Caco-2 (cell line): ENCODE measurements around the gene PNRC2. TPM values are rescaled to one million over a fixed set of nuclear protein-coding genes. Genes with fewer than 3 reads are reported as not detected.
A peak's percentile ranks its signal among the peaks of the same experiment; 100 is the strongest.
"Not testable (repeated sequence)": the region's sequence is repeated elsewhere in the genome, so short reads cannot be mapped to it uniquely, and the experiment has no call there.

Experiments used
- BruUV-seq: library from RNA; stranded (reverse); fragments of 400-500 nt; replicated peaks from 2 replicates; lab custom pipeline; 2021; lab: Mats Ljungman, UMichigan
- CTCF ChIA-PET: fragments of 300-600 bp; sonication (Branson Sonifier 250); formaldehyde crosslinking; loops from one replicate; lab custom pipeline; 2022; ENCODE audit warnings: antibody characterized with exemption; lab: Charles Lee
- POLR2A ChIA-PET: fragments of 300-600 bp; sonication (Branson Sonifier 250); formaldehyde crosslinking; loops from one replicate; lab custom pipeline; 2022; ENCODE audit warnings: antibody characterized with exemption; lab: Charles Lee
- DNase-seq, 2 experiments: peaks; one replicate each; pipeline versions ENCODE4 v3.0.0 to v3.0.0-alpha.2; 2020 to 2022
- H3K27me3 ChIP-seq: replicated peaks from 2 replicates; pipeline ENCODE4 v1.6.0; 2011; ENCODE audit warnings: low read length; ENCODE audit not compliant: control insufficient read depth, insufficient read depth
- H3K36me3 ChIP-seq: 2 replicates; pipeline ENCODE4 v1.5.1; 2011; ENCODE audit warnings: low read length; ENCODE audit not compliant: control insufficient read depth, insufficient read depth
- H3K4me1 ChIP-seq: fragments of 250-450 bp; sonication (Bioruptor Pico); 2 replicates; pipeline ENCODE4 v1.5.1; 2020; ENCODE audit warnings: mild to moderate bottlenecking
- H3K4me3 ChIP-seq: 2 replicates; pipeline ENCODE4 v1.5.1; 2011; ENCODE audit warnings: low read depth, mild to moderate bottlenecking, control low read depth, low read length
- H3K9me3 ChIP-seq: fragments of 250-450 bp; sonication (Bioruptor Pico); 2 replicates; pipeline ENCODE4 v1.5.1; 2020; ENCODE audit warnings: mild to moderate bottlenecking, moderate library complexity
- H3K27ac Mint-ChIP-seq: one replicate; pipeline ENCODE4 v1.8.0; 2022; ENCODE audit warnings: mixed read lengths; ENCODE audit not compliant: unreplicated experiment
- H3K27me3 Mint-ChIP-seq: one replicate; pipeline ENCODE4 v1.8.0; 2022; ENCODE audit warnings: mixed read lengths; ENCODE audit not compliant: insufficient read depth, unreplicated experiment
- H3K36me3 Mint-ChIP-seq: one replicate; pipeline ENCODE4 v1.8.0; 2022; ENCODE audit warnings: mild to moderate bottlenecking, mixed read lengths; ENCODE audit not compliant: insufficient read depth, unreplicated experiment
- H3K4me1 Mint-ChIP-seq: one replicate; pipeline ENCODE4 v1.8.0; 2022; ENCODE audit warnings: low read depth, mixed read lengths; ENCODE audit not compliant: unreplicated experiment
- H3K4me3 Mint-ChIP-seq: one replicate; pipeline ENCODE4 v1.8.0; 2022; ENCODE audit warnings: mild to moderate bottlenecking, moderate library complexity, mixed read lengths; ENCODE audit not compliant: unreplicated experiment
- H3K9me3 Mint-ChIP-seq: one replicate; pipeline ENCODE4 v1.8.0; 2022; ENCODE audit warnings: mixed read lengths; ENCODE audit not compliant: unreplicated experiment
- intact Hi-C: fragments of 100-400 bp; cut with micrococcal nuclease; formaldehyde crosslinking; loops from one replicate; pipeline ENCODE4 v1.10.0; 2022; ENCODE audit not compliant: unreplicated experiment
- microRNA-seq: library from miRNA; unstranded; fragments of <30 nt; microRNA quantifications from one replicate; pipeline ENCODE4 v1.2.0, GENCODE V29; 2022
- total RNA-seq: library from RNA; stranded (reverse); gene quantifications from 2 replicates; pipeline ENCODE4 v1.2.3, GENCODE V29; 2022
- TF ChIP-seq, protein P1 (sequence below), 2 experiments: fragments of 200-600 bp in 1 of 2; IDR thresholded peaks; 1 replicate in 1 of 2; 2 replicates in 1 of 2; pipeline versions ENCODE4 v1.5.1 to v1.8.0; 2011 to 2022; ENCODE audit warnings: antibody characterized with exemption in 1 of 2, control low read depth in 1 of 2, inconsistent platforms in 1 of 2, low read depth in 1 of 2, low read length in 1 of 2, mild to moderate bottlenecking in 1 of 2, moderate library complexity in 1 of 2; ENCODE audit not compliant: insufficient read depth in 1 of 2, severe bottlenecking in 1 of 2, unreplicated experiment in 1 of 2

PNRC2 gene
- total RNA-seq, 1 experiment from 2014 or later, result 89.8 TPM

DNA sequence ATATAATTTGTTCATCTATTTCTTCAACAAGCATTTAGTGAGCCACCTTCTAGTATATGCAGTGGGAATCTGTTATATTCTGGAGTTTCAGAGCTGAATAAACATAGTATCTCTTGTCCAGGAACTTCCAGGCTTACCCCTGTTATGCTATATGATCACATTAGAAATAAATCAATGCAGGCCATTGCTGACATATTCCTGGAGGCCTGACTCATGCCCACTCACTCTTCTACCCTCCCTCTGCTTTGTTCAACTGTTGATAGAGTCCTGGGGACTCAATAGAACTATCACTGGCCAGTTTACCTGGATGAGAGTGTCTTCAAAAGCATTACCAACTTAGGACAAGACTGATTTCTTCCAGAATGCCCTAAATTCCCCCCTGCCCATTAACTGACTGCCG lies 49.8 kb downstream of the PNRC2 start:
- ChIA-PET POLR2A (no interaction called here), CTCF (interaction anchor here (1.6 kb wide), 1 partner anchor 13 kb away, joined by 5 read pairs; no protein-coding TSS in a partner anchor)

DNA sequence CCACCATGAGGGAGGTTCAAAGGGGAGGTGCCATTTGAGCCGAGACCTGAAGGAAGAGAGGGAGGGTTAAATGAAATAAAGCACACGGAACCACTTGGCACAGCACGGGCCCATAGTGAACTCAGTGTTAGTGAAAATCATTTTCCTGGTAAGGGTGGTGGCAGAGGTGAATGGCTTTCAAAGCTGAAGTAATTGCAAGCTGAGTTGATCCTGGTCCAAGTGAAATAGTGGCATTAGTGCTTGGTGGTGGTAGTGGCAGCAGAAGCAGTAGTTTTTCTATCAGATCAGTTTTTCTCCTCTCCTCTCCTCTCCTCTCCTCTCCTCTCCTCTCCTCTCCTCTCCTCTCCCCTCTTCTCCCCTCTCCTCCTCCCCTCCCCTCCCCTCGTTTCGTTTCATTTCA lies 51.0 kb downstream of the PNRC2 start:
- Mint-ChIP-seq H3K27me3 (no peaks in the 10 kb centered on the region), H3K4me3 (no peak overlapping the region), H3K4me1 (peaks cover 9% of the 10 kb centered on the region), H3K27ac (no peak overlapping the region), H3K9me3 (no peaks in the 10 kb centered on the region), H3K36me3 (no peaks in the 10 kb centered on the region)
- no peak overlapping the region for H3K4me3 ChIP-seq
- DNase-seq, result no peak
- H3K9me3 ChIP-seq, result no peaks in the 10 kb centered on the region
- TF ChIP-seq, protein P1, sequence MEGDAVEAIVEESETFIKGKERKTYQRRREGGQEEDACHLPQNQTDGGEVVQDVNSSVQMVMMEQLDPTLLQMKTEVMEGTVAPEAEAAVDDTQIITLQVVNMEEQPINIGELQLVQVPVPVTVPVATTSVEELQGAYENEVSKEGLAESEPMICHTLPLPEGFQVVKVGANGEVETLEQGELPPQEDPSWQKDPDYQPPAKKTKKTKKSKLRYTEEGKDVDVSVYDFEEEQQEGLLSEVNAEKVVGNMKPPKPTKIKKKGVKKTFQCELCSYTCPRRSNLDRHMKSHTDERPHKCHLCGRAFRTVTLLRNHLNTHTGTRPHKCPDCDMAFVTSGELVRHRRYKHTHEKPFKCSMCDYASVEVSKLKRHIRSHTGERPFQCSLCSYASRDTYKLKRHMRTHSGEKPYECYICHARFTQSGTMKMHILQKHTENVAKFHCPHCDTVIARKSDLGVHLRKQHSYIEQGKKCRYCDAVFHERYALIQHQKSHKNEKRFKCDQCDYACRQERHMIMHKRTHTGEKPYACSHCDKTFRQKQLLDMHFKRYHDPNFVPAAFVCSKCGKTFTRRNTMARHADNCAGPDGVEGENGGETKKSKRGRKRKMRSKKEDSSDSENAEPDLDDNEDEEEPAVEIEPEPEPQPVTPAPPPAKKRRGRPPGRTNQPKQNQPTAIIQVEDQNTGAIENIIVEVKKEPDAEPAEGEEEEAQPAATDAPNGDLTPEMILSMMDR (IDR thresholded peaks at IDR 0.05; ENCODE audit: insufficient read depth in 1 of 2, low read depth in 1 of 2, low read length in 1 of 2, severe bottlenecking in 1 of 2, unreplicated experiment in 1 of 2), result no peak
- POLR2A ChIA-PET, result no interaction called here
- H3K36me3 ChIP-seq, result no peaks in the 10 kb centered on the region
- no TSS peak for BruUV-seq
- H3K27me3 ChIP-seq, result no peaks in the 10 kb centered on the region
- H3K4me1 ChIP-seq, result peaks cover 33% of the 10 kb centered on the region
- intact Hi-C loops, result no loop called here
- CTCF ChIA-PET, result no interaction called here

More for the DNA sequence above, 49.8 kb downstream of the PNRC2 start:
- peaks cover 9% of the 10 kb centered on the region for H3K4me1 Mint-ChIP-seq
- H3K27ac Mint-ChIP-seq, result peak overlapping the region; percentile 50
- Histone ChIP-seq H3K4me3 (no peak overlapping the region), H3K27me3 (no peaks in the 10 kb centered on the region), H3K9me3 (no peaks in the 10 kb centered on the region), H3K4me1 (peaks cover 24% of the 10 kb centered on the region), H3K36me3 (no peaks in the 10 kb centered on the region)
- intact Hi-C loops, result no loop called here
- no peaks in the 10 kb centered on the region for H3K27me3 Mint-ChIP-seq
- H3K9me3 Mint-ChIP-seq, result no peaks in the 10 kb centered on the region
- BruUV-seq, result no TSS peak
- TF ChIP-seq, protein P1 (IDR thresholded peaks at IDR 0.05; ENCODE audit: insufficient read depth in 1 of 2, low read depth in 1 of 2, low read length in 1 of 2, severe bottlenecking in 1 of 2, unreplicated experiment in 1 of 2), result no peak
- H3K36me3 Mint-ChIP-seq, result no peaks in the 10 kb centered on the region
- DNase-seq, result peak; percentile 32 to 41
- H3K4me3 Mint-ChIP-seq, result no peak overlapping the region

DNA sequence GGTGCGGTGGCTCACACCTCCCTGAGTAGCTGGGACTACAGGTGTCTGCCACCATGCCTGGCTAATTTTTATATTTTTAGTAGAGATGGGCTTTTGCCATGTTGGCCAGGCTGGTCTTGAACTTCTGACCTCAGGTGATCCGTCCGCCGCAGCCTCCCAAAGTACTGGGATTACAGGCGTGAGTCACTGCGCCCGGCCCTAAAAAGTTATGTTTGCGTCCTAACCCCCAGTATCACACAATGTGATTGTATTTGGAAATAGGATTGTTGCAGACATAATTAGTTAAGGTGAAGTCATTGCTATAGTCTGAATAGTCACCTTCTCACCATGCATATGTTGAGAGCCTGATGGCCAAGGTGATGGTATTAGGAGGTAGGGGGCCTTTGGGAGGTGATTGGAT lies 53.2 kb downstream of the PNRC2 start:
- H3K9me3 Mint-ChIP-seq, DNase-seq, H3K36me3 Mint-ChIP-seq, H3K4me3 Mint-ChIP-seq, CTCF ChIA-PET, BruUV-seq, H3K4me3 ChIP-seq, H3K27me3 Mint-ChIP-seq, H3K36me3 ChIP-seq, H3K27me3 ChIP-seq, intact Hi-C loops, H3K27ac Mint-ChIP-seq, H3K9me3 ChIP-seq, POLR2A ChIA-PET: not testable (repeated sequence)
- peaks cover 16% of the 10 kb centered on the region for H3K4me1 Mint-ChIP-seq
- peaks cover 45% of the 10 kb centered on the region for H3K4me1 ChIP-seq

Small RNA genes within 50 kb of the gene (microRNA-seq; reads per million reads assigned to microRNA genes)
- gene MIR378F, result not detected

Other genes with a start within 250 kb of the PNRC2 start
- gene ELOA, start 216.4 kb upstream of the PNRC2 start, total RNA-seq, result 29.4 and 31.3 TPM in 2 replicates
- 44.7 and 47.8 TPM in 2 replicates for gene PITHD1, start 181.4 kb upstream of the PNRC2 start, total RNA-seq
- gene LYPLA2, start 168.7 kb upstream of the PNRC2 start, total RNA-seq, result 52.5 and 63.1 TPM in 2 replicates
- 51.6 and 57.1 TPM in 2 replicates for gene GALE, start 159.1 kb upstream of the PNRC2 start, total RNA-seq
- gene HMGCL, start 134.4 kb upstream of the PNRC2 start, total RNA-seq, result 18.3 and 19.4 TPM in 2 replicates
- 21.3 and 25.5 TPM in 2 replicates for gene FUCA1, start 91.5 kb upstream of the PNRC2 start, total RNA-seq
- gene CNR2, start 46.5 kb upstream of the PNRC2 start, total RNA-seq, result not detected in 2 replicates
- 128 and 133 TPM in 2 replicates for gene SRSF10, start 20.5 kb downstream of the PNRC2 start, total RNA-seq
- not detected in 2 replicates for gene MYOM3, start 152.3 kb downstream of the PNRC2 start, total RNA-seq
- gene IL22RA1, start 183.3 kb downstream of the PNRC2 start, total RNA-seq, result 1.7 and 2.5 TPM in 2 replicates
- gene IFNLR1, start 227.5 kb downstream of the PNRC2 start, total RNA-seq, result 5.4 and 6.1 TPM in 2 replicates